Endothelial cell of umbilical vein (primary cell): ENCODE results near the gene AASDH.

ENCODE experiments used
- EZH2 ChIP-seq: IDR thresholded peaks from 2 replicates; pipeline ENCODE4 v1.6.1; 2012; ENCODE audit warnings: borderline replicate concordance, low read depth, mild to moderate bottlenecking, moderate library complexity, low read length, inconsistent platforms; ENCODE audit not compliant: severe bottlenecking
- FOS ChIP-seq: IDR thresholded peaks from 2 replicates; pipeline ENCODE4 v1.6.1; 2011; ENCODE audit warnings: mild to moderate bottlenecking, low read length, moderate library complexity, borderline replicate concordance; ENCODE audit not compliant: insufficient read depth
- GATA2 ChIP-seq: IDR thresholded peaks from 2 replicates; pipeline ENCODE4 v1.7.0; 2011; ENCODE audit warnings: low read depth, mild to moderate bottlenecking, moderate library complexity, mixed read lengths, low read length; ENCODE audit not compliant: insufficient read length, insufficient read depth
- POLR2A ChIP-seq: IDR thresholded peaks from 2 replicates; pipeline ENCODE4 v1.6.1; 2012; ENCODE audit warnings: low read depth, mild to moderate bottlenecking, control low read depth, low read length
- POLR2AphosphoS5 ChIP-seq: IDR thresholded peaks from 2 replicates; pipeline ENCODE4 v1.6.1; 2012; ENCODE audit warnings: low read depth, mild to moderate bottlenecking, control low read depth, low read length, moderate library complexity; ENCODE audit not compliant: insufficient read depth
- TF ChIP-seq, protein P1 (sequence below), 2 donors: IDR thresholded peaks; 1 replicate in 1 of 2; 2 replicates in 1 of 2; pipeline ENCODE4 v1.5.1; 2011; ENCODE audit warnings: low read length in 2 of 2, mild to moderate bottlenecking in 2 of 2, moderate library complexity in 2 of 2, control low read depth in 1 of 2, inconsistent platforms in 1 of 2, low read depth in 1 of 2; ENCODE audit not compliant: insufficient read depth in 1 of 2; ENCODE audit errors: extremely low read depth in 1 of 2
- TF ChIP-seq, protein P2 (sequence below): IDR thresholded peaks from 2 replicates; pipeline ENCODE4 v1.6.1; 2011; ENCODE audit not compliant: insufficient read depth, insufficient read length

GRCh38 chr4:56324011-56324610 lies 63.2 kb downstream of the AASDH start:
- TF ChIP-seq GATA2 (no peak), POLR2A (no peak), EZH2 (no peak), FOS (no peak), POLR2AphosphoS5 (no peak)
- TF ChIP-seq, protein P1, sequence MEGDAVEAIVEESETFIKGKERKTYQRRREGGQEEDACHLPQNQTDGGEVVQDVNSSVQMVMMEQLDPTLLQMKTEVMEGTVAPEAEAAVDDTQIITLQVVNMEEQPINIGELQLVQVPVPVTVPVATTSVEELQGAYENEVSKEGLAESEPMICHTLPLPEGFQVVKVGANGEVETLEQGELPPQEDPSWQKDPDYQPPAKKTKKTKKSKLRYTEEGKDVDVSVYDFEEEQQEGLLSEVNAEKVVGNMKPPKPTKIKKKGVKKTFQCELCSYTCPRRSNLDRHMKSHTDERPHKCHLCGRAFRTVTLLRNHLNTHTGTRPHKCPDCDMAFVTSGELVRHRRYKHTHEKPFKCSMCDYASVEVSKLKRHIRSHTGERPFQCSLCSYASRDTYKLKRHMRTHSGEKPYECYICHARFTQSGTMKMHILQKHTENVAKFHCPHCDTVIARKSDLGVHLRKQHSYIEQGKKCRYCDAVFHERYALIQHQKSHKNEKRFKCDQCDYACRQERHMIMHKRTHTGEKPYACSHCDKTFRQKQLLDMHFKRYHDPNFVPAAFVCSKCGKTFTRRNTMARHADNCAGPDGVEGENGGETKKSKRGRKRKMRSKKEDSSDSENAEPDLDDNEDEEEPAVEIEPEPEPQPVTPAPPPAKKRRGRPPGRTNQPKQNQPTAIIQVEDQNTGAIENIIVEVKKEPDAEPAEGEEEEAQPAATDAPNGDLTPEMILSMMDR (IDR thresholded peaks at IDR 0.05; ENCODE audit: extremely low read depth in 1 of 2, insufficient read depth in 1 of 2, low read depth in 1 of 2, low read length in 2 of 2): no peak
- TF ChIP-seq, protein P2, sequence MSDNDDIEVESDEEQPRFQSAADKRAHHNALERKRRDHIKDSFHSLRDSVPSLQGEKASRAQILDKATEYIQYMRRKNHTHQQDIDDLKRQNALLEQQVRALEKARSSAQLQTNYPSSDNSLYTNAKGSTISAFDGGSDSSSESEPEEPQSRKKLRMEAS: no peak
